Lung (tissue), 12 donors: ENCODE measurements around the gene CCDC38. TPM values are rescaled to one million over a fixed set of nuclear protein-coding genes. Genes with fewer than 3 reads are reported as not detected.

Experiments
- ATAC-seq: fragments of 200-7000 bp; cut with Tn5 transposase; one replicate; pipeline ENCODE4 v1.9.1; 2020; ENCODE audit warnings: moderate number of reproducible peaks; ENCODE audit not compliant: insufficient read depth, low FRiP score
- DNase-seq, 3 donors: peaks; one replicate each; pipeline ENCODE4 v3.0.0-alpha.2; 2013 to 2017
- H3K27ac ChIP-seq, 2 donors: one replicate each; pipeline ENCODE4 v1.5.1; 2013; ENCODE audit warnings: mild to moderate bottlenecking in 2 of 2, moderate library complexity in 2 of 2, control low read depth in 1 of 2, inconsistent platforms in 1 of 2, low read depth in 1 of 2, low read length in 1 of 2
- H3K27me3 ChIP-seq, 3 donors: one replicate each; pipeline ENCODE4 v1.5.1; 2013; ENCODE audit warnings: low read length in 2 of 3; ENCODE audit not compliant: control insufficient read depth in 3 of 3, insufficient read depth in 3 of 3
- H3K36me3 ChIP-seq, 4 donors: one replicate each; pipeline ENCODE4 v1.5.1; 2013; ENCODE audit warnings: low read length in 4 of 4, mild to moderate bottlenecking in 1 of 4, moderate library complexity in 1 of 4; ENCODE audit not compliant: control insufficient read depth in 4 of 4, insufficient read depth in 4 of 4
- H3K4me1 ChIP-seq, 5 donors: one replicate each; pipeline ENCODE4 v1.5.1; 2013; ENCODE audit warnings: low read length in 5 of 5, mild to moderate bottlenecking in 2 of 5, moderate library complexity in 1 of 5; ENCODE audit not compliant: control insufficient read depth in 5 of 5, insufficient read depth in 5 of 5
- H3K4me3 ChIP-seq: one replicate; pipeline ENCODE4 v1.5.1; 2013; ENCODE audit warnings: mild to moderate bottlenecking, control low read depth, moderate library complexity
- H3K9ac ChIP-seq, 2 donors: one replicate each; pipeline ENCODE4 v1.5.1; 2013; ENCODE audit warnings: low read length in 2 of 2, control low read depth in 1 of 2; ENCODE audit not compliant: insufficient read depth in 1 of 2
- H3K9me3 ChIP-seq, 4 donors: one replicate each; pipeline ENCODE4 v1.5.1; 2013; ENCODE audit warnings: low read length in 3 of 4, mild to moderate bottlenecking in 1 of 4, moderate library complexity in 1 of 4; ENCODE audit not compliant: control insufficient read depth in 4 of 4, insufficient read depth in 3 of 4
- WGBS, 2 donors: extraction: QIAGEN DNeasy Blood & Tissue Kit; methylation state at CpG; one replicate each; pipeline ENCODE4 v1.1.7; 2013; 5-methylcytosine and 5-hydroxymethylcytosine counted together
- polyA plus RNA-seq, 2 donors: library from polyadenylated mRNA; stranded (reverse); fragments of 200-250 nt; gene quantifications; one replicate each; pipeline ENCODE4 v1.2.1, GENCODE V29; 2013
- total RNA-seq, 2 donors: library from RNA; depleted of rRNA in 1 of 2; stranded (reverse); fragments of >200 nt in 1 of 2; gene quantifications; one replicate each; pipeline ENCODE4 v1.2.1, GENCODE V29; 2014 to 2021
- TF ChIP-seq, protein P1 (sequence below): IDR thresholded peaks from 2 replicates; pipeline ENCODE4 v1.5.1; 2012; ENCODE audit warnings: mild to moderate bottlenecking; ENCODE audit errors: control extremely low read depth, extremely low read depth
- donor health status: control.
- donor health status: control.
- donor health status: Bipolar disorder and iron deficiency.
- donor health status: healthy.
- donor health status: DM: yes; HTN: yes; CAD: no.

Gene CCDC38
- total and polyA plus RNA-seq, 4 donors: 0.04 to 0.15 (median 0.05) TPM; not detected in 1

DNA sequence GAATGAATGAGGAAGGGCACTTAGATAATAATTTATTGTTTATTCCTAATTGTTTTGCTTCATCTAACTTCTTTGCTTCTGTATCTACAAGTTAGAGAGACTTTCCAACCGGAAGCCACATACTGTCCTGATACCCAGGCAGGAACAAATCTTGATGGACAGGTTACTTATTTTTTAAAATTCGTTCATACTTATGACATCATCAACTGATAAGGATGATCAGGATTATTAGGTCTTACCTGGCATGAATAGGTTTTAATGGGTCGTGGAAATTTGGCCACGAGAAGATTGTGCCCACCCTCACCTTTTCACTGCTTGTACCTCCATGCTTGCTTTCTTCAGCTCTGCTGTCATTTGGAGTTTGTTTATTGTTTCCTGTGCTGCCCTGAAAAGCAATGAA, 44.3 kb downstream of the CCDC38 start:
- Histone ChIP-seq H3K27me3 (no peaks in the 10 kb centered on the region), H3K4me3 (no peak overlapping the region), H3K9me3 (no peaks in the 10 kb centered on the region), H3K4me1 (no peaks in the 10 kb centered on the region), H3K9ac (no peak overlapping the region), H3K27ac (no peak overlapping the region), H3K36me3 (no peaks in the 10 kb centered on the region)
- 62 to 77% methylated on average over 4 of the region's 4 CpGs for WGBS, 2 donors
- TF ChIP-seq, protein P1, sequence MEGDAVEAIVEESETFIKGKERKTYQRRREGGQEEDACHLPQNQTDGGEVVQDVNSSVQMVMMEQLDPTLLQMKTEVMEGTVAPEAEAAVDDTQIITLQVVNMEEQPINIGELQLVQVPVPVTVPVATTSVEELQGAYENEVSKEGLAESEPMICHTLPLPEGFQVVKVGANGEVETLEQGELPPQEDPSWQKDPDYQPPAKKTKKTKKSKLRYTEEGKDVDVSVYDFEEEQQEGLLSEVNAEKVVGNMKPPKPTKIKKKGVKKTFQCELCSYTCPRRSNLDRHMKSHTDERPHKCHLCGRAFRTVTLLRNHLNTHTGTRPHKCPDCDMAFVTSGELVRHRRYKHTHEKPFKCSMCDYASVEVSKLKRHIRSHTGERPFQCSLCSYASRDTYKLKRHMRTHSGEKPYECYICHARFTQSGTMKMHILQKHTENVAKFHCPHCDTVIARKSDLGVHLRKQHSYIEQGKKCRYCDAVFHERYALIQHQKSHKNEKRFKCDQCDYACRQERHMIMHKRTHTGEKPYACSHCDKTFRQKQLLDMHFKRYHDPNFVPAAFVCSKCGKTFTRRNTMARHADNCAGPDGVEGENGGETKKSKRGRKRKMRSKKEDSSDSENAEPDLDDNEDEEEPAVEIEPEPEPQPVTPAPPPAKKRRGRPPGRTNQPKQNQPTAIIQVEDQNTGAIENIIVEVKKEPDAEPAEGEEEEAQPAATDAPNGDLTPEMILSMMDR: no peak
- DNase-seq: no peak
- ATAC-seq: no peak

DNA sequence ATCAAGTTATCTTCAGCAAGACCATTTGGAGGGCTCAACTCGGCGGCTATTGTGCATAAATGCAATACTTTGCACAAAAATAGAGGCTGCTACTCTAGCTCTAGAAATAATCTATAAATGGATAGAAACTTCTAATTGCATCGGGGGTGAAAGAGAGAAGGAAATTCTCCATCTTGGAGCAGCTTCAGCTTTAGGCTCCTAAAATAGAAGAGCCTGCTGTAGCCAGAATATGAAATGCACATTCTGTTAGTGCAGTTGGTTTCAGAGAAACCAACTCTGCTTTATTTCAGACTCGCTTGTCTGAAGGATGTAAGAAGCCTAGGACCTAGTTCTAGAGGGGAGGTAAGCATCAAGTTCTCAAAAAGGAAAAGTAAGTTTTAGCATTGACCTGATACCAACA, 45.6 kb downstream of the CCDC38 start:
- Histone ChIP-seq H3K4me3 (no peak overlapping the region), H3K36me3 (no peaks in the 10 kb centered on the region), H3K9ac (no peak overlapping the region), H3K27ac (no peak overlapping the region), H3K4me1 (no peaks in the 10 kb centered on the region), H3K9me3 (no peaks in the 10 kb centered on the region), H3K27me3 (no peaks in the 10 kb centered on the region)
- ATAC-seq (no peak), DNase-seq (no peak)
- TF ChIP-seq, protein P1: no peak
- WGBS, 2 donors: 94 to 95% methylated on average over 4 of the region's 4 CpGs

DNA sequence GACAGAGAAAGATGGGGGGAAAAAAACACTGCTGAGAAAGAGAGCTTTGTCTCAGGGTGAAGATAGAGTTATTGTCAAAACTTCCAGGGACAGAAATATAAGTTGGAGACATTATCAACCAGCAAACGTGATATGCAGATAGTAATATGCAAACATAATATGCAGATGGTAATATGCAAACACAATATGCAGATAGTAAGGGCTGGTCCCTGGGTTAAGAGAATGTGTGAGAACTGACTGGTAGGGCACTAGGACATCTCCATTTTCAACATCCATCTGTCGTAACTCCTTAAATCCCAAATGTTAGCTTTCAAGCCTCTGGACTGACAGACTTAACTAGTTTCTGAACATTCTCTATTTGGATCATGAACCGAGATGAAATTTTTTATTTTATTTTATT, 51.5 kb downstream of the CCDC38 start:
- TF ChIP-seq, protein P1: no peak
- Histone ChIP-seq H3K27me3 (no peaks in the 10 kb centered on the region), H3K9ac (no peak overlapping the region), H3K4me1 (no peaks in the 10 kb centered on the region), H3K4me3 (no peak overlapping the region), H3K27ac (no peak overlapping the region), H3K36me3 (no peaks in the 10 kb centered on the region), H3K9me3 (no peaks in the 10 kb centered on the region)
- 83 to 89% methylated on average over 3 of the region's 3 CpGs for WGBS, 2 donors
- ATAC-seq (no peak), DNase-seq (no peak)

DNA sequence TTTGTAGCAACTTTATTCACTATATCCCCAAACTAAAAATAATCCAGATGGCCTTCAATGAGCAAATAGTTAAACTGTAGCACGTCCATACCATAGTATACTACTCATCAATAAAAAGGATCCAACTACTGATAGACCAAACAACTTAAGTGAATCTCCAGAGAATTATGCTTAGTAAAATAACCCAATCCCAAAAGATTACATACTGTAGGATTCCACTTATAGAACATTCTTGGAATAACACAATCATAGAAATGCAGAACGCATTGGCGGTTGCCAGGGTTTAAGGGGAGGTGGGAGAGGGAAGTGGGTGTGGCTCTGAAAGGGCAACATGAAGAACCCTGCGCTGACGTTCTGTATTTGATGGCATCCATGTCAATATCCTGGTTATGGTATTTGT, 55.1 kb downstream of the CCDC38 start:
- no peak overlapping the region for H3K4me3 ChIP-seq
- no peak overlapping the region for H3K9ac ChIP-seq
- ATAC-seq (no peak), DNase-seq (no peak)
- peaks cover 0 to 2% (median 0%) of the 10 kb centered on the region in 4 donors for H3K9me3 ChIP-seq
- H3K4me1 ChIP-seq: no peaks in the 10 kb centered on the region
- H3K36me3 ChIP-seq: no peaks in the 10 kb centered on the region
- WGBS, 2 donors: 73 to 89% methylated on average over 5 of the region's 5 CpGs
- TF ChIP-seq, protein P1: no peak
- H3K27ac ChIP-seq: no peak overlapping the region
- H3K27me3 ChIP-seq: no peaks in the 10 kb centered on the region
